ENCODE data around the gene SMYD1.
"Not testable (repeated sequence)": the region's sequence is repeated elsewhere in the genome, so short reads cannot be mapped to it uniquely, and the experiment has no call there.

SMYD1 gene

DNA sequence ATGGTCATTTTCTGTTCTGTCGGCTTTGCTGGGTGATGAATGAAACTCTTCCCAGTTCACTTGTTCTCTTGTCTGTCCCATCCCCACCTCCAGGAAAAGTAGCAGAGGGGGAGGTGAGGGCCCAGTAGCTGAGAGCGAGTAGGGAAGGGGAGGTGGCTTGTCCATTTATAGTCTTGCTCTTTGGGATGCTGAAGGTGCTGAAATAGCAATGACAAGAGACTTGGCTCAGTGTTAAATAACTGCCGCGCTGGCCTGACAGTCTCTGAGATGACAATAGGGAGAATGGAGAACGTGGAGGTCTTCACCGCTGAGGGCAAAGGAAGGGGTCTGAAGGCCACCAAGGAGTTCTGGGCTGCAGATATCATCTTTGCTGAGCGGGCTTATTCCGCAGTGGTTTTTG is at the start of gene SMYD1:
TSS of gene SMYD1 (plus strand) at position 228 of the 400 bp plus-strand sequence. CDS start at position 268, 40 bp downstream.
- DNase-seq = no peak

DNA sequence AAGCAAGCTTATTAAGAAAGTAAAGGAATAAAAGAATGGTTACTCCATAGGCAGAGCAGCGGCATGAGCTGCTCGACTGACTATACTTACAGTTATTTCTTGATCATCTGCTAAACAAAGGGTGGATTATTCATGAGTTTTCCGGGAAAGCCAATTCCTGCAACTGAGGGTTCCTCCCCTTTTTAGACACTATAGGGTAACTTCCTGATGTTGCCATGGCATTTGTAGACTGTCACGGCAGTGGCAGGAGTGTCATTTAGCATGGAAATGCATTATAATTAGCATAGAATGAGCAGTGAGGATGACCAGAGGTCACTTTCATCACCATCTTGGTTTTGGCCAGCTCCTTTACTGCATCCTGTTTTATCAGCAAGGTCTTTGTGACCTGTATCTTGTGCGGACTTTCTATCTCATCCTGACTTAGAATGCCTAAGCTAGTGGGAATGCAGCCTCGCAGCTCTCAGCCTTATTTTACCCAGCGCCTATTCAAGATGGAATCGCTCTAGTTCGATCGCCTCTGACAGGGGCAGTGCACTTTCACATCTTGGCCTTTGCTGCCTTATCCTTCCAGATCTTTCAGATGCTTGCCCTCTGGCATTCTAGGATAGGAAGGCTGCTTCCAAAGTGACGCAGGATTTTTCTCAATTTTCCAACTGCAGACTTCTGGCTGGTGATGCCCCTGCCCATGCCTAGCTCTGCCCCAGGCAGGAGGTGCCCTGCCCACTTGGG is 49.4 kb upstream of the SMYD1 start:
- DNase-seq = not testable (repeated sequence)

DNA sequence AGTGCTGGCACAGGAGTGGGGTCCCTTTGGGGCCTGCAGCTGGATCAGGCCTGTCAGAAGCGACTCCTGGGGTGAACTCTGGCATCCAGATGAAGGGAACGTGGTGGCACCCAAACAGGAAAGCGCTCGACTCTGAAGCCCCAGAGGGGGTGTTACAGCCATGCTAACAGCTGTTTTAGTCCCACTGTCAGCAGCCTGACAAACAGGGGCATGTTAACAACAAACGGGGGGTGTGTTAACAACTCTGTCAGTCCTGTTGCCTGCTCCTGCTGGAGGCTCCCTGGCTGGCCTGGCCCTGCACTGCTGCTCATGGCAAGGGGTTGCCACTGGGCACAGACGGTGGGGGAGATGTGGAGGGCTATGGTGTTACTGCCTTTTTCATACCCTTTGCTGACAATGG is 48.7 kb upstream of the SMYD1 start:
- DNase-seq = no peak

DNA sequence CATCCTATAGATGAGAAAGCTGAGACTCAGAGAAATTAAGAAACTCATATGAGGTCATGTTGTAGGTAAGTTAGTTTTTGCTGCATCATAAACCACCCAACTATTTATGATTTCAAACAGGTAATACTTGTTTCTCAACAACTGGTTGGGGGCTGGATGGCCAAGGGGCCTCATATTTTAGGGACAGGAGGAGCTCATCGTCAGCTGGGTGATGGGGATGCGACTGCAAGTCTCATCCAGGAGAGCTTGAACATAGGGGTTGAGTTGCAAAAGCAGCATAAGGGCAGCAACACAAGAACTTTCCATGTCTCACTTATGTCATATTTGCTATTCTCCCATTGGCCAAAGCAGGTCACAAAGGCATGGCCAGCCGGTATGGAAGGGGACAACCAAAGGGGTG is 47.6 kb upstream of the SMYD1 start:
- DNase-seq = no peak

DNA sequence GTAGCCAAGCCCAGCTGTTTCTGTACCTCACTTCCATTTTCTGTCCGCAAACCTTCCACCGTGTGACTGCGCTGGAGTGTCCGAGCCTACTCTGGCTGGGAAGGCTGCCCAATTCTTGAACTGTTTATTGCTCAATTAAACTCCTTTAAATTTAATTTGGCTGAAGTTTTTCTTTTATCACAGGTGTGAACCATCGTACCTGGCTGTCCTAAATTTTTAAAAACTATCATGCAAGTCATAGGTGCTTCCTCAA is 45.0 kb upstream of the SMYD1 start:
- no peak for DNase-seq

DNA sequence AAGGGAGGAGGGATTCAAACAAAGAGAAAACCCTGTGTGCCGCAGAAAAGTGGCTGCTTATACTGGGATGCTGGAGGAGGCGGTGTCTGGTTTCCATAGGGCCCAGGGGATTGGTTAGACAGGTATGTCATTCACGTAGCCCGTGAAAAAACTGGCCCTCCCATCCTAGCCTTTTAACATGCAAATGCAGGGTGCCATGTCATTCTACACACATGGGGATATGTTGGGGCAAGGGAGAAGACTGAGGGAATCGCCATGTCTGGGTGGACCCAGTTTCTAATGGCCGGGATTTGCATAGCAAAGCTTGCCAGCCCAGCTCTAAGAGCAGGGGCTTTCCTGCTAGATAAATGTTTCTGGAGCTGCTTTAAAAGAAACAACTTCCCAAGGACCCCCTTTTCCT is 43.1 kb upstream of the SMYD1 start:
- no peak for DNase-seq

DNA sequence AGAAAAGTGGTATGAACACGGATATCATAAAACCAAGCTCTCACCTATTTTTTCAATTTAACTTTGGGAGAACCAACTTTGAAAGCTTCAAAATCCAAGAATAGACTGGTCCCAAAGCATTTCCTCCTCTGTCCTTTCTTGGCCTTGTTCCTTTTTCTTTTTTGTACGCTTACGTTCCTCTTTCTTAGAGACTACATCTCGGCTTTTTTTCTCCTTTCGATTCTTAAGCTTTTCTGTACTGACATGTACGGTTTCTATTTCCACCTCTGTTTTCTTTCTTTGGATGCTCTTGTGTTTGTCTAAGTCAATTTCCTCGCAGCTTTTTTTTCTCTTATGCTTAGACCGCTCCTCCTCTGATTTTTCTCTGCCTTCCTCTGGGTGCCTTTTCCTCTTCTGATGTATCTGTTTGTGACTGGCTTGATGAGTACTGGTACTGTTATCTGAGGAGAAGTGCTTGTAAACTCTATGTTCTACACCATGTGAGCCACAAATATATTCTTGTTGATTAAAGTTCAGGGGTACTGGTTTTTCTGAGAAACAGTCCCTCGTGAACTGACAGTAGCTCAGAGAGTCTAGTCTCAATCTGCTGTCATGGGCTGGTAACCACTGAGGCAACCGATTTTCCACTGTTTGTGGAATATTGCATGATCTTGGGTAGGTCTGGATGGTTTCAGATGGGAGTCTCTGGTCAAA is 39.8 kb upstream of the SMYD1 start:
- DNase-seq = no peak

DNA sequence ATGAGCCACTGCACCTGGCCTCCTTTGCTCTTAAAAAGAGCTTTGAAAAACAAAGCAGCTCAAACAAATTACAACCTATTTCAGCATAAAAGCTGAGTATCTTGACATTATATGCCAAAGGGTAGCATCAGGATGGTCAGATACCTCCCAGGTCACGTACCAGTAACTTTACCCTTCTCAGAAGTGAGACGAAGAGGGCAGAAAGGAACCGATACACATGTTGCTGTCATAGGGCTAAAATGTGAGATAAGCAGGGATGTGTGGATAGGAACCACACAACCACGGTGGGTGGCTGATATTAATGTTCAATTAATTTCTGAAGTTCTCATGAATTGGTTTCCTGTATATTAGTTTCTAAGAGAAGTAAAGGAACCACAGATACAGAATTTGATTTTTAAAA is 38.7 kb upstream of the SMYD1 start:
- no peak for DNase-seq

DNA sequence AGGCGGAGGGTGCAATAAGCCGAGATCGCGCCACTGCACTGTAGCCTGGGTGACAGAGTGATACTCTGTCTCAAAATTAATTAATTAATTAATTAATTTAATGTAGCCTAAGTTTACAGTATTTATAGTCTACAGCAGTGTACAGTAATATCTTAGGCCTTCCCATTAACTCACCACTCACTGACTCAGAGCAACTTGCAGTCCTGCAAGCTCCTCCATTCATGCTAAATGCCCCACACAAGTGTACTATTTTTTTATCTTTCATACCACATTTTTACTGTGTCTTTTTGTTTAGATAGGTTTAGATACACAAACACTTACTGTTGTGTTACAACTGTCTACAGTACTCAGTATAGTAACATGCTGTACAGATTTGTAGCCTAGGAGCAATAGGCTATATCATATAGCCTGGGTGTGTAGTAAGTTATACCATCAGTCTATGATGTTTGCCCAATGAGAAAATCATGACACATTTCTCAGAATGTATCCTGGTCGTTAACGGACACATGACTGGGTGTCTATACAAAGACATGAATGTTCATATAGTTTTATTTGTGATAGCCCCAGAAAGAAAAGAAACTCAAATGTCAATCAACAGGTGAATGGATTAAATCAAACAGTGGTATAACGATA is 35.4 kb upstream of the SMYD1 start:
- DNase-seq = no peak

DNA sequence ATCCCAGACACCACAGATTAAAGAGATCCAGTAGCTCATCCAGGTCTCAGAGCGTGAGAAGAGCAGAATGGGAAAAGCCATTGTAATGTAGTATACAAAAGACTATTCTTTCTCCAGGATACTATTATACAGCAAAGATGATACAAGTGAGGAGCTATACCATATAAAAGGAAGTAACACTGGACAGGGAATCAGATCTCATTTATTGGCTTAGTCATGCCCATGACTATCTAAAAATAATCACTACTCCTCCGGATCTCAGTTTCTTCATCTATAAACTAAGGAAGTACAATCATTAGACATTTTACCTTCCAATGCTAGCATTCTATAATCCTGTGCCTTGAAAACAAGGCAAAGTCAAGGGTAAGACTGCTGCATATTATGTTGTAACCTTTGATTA is 31.4 kb upstream of the SMYD1 start:
- no peak for DNase-seq

DNA sequence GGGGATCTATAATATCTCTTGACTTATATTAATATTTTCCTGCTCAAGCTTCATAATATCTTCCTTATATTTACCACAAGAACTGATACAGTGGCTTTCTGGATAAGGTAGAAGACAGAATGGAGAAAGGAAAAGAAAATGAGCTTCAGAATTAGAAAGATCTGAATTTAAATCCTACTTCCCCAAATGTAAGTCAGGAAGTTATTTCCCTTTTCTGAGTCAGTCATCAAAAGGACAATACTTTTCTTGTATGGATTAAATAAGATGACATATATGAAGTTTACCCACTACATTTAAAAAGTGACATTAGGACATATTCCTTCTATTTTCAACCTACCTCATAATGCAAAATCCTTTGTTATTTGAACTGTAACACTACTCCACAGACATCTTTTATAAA is 31.0 kb upstream of the SMYD1 start:
- DNase-seq = no peak

DNA sequence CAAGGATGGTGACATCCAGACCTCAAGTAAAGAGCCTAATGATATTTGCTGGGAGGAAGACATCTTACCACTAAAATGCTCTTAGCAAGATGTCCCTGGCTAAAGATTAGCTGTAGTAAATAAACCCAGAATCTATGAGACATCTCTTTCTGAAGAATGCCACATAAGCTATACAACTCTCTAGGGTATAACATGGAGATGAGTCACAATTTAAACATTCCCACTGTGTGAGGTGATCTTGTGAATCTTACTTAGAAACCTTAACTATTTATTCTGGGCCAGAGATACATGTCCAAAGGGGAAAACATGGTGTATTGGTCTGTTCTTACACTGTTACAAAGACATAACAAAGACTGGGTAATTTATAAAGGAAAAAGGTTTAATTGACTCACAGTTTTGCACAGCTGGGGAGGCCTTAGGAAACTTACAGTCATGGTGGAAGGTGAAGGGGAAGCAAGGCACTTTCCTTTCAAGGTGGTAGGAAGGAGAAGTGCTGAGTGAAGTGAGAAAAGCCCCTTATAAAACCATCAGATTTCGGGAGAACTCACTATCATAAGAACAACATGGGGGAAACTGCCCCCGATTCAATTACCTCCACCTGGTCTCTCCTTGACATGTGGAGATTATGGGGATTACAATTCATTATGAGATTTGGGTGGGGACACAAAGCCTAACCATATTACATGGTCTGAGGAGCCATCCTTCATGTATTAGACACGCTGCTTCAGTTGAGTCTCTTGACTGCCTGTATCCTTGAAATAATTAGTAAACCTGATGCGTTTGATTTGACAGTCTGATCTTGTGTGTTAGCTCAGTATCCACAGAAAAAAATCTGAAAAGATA is 29.1 kb upstream of the SMYD1 start:
- DNase-seq = no peak

DNA sequence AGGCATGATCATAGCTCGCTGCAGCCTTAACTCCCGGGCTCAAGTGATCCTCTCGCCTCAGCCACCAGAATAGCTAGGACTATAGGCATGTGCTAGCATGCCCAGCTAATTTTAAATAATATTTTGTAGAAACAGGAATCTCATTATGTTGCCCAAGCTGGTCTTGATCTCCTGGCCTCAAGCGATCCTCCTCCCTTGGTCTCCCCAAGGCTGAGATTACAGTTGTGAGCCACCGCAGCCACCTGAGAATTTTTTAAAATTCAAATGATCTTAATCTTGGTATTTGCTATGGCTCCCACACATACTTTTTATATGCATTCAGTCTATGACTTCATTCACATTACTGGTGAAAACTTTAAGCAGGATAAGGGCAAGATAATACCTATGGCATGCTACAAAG is 25.1 kb upstream of the SMYD1 start:
- DNase-seq = no peak

DNA sequence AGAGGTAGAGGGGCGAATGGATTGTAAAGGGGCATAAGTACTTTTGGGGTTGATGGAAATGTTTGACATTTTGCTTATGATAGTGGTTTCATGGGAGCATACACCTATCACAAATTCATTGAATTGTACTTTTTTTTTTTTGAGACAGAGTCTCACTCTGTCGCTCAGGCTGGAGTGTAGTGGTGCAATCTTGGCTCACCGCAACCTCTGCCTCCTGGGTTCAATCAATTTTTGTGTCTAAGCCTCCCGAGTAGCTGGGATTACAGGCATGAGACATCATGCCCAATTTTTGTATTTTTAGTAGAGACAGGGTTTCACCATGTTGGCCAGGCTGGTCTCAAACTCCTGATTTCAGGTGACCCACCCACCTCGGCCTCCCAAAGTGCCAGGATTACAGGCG is 22.1 kb upstream of the SMYD1 start:
- not testable (repeated sequence) for DNase-seq

DNA sequence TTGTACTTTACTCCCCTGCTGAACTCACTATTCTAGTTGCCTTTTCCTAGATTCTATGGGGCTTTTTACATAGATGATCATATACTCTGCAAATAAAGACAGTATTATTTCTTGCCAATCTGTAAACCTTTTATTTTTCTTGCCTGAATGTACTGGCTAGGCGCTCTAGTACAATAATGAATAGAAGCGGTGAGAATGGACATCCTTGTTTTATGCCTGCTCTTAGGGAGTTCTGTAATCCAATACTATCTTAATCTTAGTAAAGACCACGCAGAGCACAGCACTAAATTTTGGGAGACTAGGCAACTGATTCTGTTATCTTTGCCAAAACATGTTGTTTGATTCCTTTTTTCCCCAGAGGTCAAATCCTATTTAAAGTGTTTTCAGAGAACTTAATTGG is 19.1 kb upstream of the SMYD1 start:
- DNase-seq = no peak

DNA sequence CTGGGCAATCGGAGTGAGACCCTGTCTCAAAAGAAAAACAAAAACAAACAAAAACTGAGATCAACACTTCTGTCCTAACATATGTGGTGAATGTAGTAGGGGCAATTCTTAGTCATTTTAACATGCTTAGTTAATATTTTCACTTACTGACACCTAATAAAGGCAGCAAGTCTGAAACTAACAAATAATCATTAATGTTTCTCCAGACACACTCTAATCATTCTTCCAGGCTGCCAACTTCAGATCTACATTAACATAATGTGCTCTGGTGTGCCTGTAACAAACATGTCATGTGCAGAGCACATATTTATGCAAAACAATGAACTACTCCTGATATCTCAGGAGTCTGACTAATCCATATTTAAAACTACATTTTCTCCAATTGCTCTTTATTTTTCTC is 18.0 kb upstream of the SMYD1 start:
- DNase-seq = no peak

DNA sequence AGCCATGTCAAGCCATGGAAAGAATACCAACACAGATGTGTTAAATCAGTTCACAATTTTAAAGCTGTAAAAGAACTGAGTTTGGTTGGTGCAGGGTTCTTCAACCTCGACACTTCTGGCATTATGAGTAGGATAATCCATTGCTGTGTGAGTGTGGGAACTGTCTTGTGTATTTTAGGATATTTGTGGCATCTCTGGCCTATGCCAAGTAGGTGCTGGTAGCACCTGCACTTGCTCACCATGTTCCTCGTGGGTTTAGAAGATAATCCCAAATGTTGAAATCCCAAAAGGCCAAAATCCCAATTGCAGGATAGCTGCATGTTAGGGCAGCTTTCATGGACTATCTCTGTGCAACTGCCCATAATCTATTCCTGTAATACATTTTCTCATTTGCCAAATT is 15.8 kb upstream of the SMYD1 start:
- no peak for DNase-seq

DNA sequence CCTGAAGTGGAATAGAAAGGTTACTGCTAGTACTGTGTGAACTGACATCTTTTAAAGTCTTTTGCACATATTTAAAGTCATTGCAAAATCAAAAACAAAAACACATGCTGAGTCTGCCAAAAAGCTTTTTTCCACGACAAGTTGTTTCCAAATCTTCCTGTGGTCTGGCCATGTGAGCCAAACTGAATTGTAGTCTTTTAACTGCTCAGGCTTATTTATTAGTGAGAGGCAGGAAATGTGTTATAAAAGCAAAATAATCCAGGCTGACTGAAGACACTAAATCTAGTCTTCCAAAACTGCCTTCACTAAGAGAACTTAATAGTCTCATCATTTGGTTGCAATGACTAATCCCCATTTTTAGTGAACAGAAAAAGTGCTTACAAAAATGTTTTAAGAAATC is 14.3 kb upstream of the SMYD1 start:
- DNase-seq = no peak

DNA sequence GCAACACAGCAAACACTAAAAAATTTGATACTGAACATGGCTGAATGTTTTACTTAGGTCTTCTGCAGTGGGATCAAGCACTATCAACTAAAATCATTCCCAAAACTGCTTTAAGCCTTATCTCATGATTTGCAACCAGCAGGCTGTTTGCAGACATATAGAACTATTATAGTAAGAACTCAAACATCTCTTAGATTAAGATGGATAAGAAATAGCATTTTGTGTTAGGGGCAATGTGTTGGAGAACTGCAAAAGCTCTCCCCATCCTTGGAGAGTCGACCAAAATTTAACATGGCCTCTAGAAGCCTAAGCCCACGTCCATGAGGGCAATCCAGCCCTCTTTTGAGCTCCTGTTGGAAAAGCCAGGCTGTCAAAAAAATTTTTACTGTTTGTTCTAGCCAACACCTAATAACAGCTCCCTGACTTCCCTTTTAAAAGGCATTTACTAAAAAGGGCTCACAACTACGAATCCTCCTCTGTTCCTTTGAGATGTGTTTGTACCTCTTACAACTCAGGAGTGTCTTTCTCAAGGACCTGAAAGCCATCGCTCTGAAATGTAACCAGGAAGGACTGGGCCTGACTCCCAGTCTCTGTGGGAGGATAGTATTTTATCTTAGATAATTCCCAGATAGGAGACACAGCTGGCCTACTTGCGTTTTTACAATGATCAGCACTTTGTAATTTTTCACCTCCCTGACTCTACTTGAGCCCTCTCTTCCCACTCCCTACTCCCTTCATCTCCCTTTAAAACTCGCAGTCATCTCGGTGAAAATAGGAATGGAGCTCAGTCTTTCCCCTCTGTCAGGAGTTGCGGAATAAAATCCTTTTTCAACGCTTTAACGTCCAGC is 13.5 kb upstream of the SMYD1 start:
- no peak for DNase-seq

DNA sequence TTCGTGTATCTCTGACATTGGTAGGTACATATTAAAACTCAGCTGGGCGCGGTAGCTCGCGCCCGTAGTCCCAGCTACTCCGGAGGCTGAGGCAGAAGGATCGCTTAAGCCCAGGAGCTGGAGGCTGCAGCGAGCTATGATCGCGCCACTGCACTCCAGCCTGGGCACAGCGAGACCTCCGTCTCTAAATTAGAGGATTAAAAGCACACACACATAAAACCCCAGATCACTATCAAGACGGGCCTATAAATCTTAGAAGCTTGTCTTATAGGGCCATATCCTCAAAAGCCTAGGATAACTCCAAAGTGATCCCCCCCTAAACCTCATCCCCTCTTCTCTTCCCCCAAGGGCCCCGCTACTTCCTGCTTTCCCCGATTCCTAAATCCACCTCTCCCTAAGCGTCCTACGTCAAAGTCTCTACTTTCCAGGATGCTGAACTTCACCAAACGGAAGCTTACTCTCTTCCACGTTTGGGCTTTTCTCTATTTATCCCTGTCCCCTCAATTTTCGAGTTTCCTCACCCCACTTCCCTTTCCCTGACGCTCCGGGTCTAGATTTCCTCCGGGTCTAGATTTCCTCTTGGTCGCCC is 12.7 kb upstream of the SMYD1 start:
- no peak for DNase-seq

DNA sequence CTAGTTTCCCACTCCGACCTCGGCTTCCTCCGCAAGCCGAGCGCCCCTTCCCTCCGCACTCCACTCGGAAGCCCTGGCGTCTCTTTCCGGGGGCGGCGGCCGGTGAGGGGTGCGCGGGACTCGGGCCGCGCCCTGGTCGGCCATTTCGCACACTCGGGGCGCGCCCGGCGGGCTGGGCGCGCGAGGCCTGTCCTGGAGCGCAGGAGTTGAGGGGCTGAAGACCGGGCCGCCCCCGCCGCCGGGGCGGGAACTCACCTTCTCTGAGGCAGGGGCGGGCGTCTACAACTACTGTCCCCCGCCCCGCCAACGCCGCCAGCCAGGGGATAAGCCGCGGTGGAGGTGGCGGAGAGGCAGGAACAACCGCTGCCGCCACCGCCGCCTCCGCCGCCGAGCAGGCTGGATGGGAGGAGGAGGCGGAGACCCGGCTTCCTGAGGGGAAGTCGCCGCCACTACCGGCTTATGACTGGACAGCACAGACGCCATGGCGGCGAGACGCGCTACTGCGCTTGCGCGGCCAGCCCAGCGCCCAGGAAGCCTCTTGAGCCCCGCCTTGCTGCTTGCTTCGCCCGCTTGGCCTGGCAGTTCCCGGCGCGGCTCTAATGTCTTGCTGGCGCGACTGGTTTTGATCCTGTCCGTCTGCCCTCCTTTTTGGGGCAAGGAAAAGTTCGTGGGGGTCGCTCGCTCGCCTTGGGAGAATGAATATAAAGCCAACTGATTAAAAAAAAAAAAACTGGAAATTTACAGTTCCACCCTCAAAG is 12.1 kb upstream of the SMYD1 start, which contains the start of gene KRCC1:
TSS of gene KRCC1 (minus strand) at position 413 of the 758 bp plus-strand sequence. CDS start 27,220 bp downstream, outside the sequence.
- peak; percentile 75 to 94 for DNase-seq
